ENCODE data around the gene PHACTR1.
"Not testable (repeated sequence)": the region's sequence is repeated elsewhere in the genome, so short reads cannot be mapped to it uniquely, and the experiment has no call there.

PHACTR1 gene

DNA sequence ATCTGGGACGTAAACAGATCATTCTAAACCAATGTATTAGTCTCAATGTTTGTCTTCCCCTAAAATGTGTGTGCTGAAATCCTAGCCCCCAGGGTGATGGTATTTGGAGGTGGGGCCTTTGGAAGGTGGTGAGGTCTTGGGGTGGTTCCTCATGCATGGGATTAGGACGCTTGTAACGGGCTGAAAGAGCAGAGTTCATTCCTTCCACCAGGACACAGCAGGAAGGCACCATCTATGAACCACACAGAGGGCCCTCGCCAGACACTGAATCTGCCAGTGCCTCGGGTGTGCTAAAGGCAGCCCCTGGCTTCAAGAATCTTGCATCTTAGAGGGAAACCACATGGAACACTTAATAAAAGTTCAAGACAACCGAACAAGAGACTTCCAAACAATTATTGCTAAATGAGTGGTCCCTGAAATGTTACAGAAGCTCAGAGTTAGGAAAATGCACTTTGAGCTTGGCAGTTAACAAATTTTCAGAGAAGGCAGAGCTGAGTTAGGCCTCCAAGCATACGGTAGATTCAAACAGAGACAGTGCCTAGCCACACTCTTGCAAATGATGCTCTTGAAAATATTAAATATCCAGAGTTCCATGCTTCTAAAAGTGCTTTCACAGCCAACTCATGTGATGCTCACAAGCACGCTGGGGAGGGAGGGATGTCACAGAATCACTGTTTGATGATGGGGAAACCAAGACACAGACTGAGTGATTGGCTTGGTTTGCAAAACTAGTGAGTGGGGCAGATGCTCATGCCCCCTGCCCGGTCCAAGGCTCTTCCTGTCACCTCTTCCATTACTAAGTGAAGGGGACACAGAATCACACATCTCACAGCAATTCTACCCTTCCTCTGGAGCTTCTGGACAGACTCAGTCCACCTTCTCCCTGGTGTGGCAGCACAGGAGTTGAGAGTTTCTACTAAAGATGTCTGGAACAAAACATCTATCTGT, 584.4 kb downstream of the PHACTR1 start:
- no peak for DNase-seq

DNA sequence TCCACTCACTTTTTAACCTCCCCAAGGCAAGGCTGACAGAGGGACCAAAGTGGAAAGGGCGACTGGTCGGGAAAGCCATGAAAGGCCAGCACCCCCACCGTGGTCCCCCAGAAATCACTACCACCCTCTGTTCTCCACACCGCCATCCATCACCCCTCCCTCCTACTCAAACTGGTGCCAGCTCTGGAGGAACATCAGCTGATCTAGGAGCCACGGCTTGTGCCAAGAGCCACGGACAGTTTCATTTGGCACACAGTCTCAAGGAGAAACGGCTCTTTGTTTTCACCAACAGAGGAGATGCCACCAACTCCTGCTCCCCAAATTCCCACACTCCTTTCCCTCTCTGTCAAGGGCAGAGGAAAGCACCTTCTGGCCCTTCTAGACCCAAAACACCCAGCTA, 585.7 kb downstream of the PHACTR1 start:
- no peak for DNase-seq

DNA sequence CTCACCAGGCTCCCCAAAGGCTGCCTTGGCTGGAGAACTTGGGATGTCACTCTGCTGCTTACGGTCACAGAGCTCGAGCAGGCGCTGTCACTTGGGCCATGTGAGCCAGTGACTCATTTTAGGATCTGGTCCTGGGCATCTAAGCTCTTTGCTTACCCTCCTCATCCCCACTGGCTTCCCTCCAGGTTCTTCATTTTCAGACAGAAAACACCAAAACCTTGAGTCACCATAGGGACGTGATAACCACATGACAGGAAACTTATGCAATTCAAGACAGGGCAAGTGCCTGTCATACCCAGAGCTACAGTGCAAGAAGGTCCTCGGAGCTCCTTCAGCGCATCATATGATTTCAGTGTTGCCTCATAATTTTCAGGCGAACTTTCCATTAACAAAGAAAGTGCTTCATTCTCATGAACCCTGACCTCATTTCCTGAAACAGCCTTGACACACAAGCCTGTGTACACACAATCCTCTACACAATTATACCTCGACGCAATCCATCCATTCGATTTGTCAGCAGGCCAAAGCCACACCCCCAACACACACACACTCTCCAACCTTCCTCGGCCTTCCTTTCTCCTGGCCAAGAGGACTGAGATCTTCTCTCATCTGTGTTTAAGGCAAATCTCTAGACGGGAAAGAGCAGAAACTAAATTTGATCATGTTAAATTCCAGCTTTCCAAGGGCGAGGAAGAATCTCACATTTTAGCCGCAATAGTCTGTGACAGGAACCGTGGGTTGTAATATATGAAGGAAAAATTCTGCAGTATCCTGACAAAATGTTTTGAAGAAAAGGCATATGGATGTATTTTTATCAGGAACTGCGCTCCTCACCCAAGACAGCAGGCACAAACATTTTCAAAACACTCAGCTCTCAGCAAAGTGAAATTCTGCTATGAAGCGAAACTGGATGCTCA, 586.4 kb downstream of the PHACTR1 start:
- peak; percentile 97 for DNase-seq

DNA sequence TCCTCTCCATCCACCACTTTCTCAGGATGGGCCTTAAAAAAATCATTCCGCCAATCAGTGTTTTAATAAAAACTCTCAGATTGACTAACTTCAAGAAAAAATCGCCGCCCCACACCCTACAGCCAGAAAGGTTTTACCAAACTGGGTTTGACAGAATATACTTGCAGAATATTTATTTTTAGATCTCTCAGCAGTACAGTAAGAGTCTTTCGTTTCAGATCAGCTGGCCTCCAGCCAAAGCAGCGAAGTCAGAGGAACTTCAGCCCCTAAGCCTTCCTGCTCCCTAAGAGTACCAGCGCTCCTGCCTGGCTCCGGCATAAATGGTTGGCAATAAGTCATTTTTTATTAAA, 587.1 kb downstream of the PHACTR1 start:
- DNase-seq = no peak

DNA sequence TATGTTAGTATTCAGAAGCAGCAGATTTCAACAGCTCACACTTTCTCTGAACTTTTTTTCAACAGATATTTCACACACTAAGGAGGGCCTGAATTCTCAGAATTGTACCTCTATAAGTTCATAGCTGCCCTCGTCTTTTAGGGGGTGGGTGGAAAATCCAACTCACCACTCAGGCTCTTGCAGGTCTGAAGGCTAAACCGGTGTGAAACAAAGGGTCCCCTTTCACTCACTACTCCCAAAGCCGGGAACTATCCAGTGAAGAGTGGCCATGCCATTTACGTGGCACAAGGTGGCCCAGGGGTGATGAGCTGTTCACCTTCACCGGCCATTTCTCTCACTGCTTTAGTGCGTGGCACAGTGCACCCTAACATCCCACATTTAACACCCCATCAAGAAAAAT, 587.5 kb downstream of the PHACTR1 start:
- DNase-seq = no peak

DNA sequence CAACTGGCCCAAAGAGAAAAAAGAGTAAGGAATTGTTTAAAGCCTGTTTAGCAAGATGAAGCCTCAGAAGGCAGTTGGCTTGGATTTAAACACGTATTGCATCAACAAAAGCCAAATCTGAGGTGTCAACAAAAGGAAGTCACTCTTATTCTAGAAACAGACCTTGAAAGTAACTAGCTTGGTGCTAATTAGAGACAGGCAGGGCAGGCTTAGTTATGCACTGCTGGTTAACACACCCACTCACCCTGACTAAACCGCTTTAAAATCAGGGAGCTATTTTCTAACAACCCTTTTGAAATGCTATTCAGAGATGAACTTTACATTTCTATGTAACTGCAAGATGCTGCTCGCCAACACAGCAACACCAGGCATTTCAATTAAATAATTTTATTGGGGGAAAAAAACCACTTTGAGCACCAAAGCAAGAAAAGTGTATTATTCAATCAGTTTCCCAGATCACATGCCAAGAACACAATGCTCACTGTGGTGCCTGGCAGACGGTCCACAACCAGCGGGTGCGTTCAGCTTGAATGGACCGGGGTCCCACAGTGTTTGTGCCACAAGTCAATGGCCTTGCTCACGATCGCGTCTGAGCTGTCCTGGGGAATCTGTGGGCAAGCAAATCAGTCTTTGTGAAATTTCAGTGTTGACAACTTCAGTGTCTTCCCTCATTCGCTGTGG, 588.2 kb downstream of the PHACTR1 start:
- no peak for DNase-seq

DNA sequence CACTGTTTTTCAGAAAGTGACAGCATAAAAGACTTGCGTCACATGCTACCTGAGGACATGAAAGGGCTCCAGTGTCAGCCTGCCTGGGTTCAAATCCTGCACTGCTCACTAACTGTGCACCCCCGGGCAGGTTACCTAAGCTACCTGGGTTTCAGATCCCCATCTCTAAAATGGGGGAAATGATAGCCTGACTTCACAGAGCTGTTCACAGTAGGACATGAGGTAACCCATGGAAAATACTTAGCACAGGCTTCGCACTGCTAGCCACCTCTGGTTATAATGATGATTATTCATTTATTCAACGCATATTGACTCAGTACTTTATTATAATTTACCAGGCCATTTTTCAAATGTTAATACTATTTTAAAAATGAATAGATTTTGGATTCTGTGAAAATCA, 588.7 kb downstream of the PHACTR1 start:
- no peak for DNase-seq

DNA sequence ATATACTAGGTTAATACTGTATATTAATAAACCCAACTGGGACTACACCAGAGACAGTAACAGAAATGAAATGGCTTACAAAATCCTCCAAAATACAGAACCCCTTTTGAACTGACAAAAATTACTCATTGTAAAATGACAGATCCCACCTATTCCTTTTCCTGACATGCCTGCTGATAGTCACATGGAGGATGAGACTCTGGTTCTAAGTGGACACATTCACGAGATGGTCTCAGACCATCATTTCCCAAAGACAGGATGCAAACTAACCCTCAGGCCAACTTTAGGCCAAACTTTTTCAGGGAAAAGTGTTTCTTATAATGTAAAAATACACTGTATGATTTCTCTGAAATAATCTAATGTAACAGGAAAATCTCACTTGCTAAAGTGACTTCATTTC, 589.2 kb downstream of the PHACTR1 start:
- DNase-seq = no peak

DNA sequence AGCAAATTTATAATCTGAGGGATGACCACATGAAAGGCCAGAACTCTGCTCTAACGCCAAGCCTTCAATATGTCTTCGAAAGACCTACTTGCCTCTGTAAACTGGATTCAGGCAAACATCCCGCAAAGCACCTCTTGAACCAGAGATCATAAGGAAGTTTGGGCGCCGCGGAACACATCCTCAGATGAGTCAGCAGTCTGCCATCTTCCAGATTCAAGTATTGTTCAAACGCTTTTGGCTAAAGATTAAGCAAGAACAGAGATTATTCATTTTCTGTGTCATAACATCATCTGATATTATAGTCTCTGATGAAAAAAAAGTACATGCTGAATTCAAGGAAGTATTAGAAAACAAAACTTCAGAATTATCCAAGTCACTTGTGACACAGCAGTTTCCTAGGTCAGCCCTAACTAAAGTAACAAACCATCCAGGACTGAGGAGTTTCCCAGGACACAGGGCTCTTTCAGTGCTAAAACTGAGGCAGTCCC, 591.0 kb downstream of the PHACTR1 start:
- no peak for DNase-seq

DNA sequence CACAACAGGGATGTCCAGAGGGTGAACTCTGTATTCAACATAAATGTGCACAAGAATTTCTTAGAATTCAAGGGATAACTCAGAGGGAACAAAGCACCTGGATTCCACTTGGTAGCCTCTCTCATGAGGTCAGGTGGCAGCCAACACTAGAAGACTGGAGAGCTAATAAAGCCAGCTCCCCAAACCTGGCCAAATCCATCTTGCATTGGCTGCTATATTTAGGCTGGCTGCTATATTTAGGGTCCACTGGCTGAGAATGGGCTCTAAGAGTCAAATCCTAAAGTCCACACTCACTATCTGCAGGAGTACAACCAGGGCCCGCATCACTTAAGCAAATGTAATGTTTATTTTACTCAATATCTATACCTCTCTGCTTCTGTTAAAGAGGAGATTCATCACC, 591.8 kb downstream of the PHACTR1 start:
- DNase-seq = no peak

DNA sequence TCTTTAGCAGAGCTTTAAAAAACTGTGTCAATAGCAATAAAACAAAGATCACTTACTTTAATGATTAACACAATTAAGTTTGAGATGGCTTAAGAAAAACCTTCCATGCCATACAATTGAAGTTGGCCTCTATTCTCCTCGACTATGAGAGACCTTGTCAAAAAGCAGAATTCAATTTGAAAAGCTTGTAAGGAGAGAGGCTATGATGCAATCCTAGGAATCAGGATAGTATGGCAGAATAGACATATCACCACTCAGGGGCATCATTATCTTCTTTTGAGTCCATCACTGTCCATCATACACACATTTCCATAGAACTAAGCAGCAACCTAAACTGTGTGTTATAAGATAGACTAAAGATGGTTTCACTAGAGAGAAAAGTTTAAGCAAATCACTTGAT, 594.6 kb downstream of the PHACTR1 start:
- DNase-seq = no peak

DNA sequence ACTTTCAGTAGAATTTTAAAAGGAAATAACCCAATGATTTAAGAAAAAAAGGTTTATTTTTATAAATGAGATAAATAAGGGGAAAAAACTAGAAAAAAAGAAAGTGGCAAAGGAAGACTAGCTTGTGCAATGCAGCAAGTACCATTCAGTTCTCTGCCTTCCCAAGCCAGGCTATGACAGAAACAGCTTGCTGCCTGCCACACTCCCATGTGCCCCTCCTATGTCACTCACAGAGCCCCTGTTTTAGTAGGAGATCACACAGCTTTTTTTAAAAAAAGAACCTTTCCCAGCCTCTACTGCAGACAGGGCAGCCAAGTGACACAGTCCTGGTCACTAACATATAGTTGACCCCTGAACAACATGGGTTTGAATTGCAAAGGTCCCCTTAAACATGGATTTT, 598.2 kb downstream of the PHACTR1 start:
- no peak for DNase-seq

DNA sequence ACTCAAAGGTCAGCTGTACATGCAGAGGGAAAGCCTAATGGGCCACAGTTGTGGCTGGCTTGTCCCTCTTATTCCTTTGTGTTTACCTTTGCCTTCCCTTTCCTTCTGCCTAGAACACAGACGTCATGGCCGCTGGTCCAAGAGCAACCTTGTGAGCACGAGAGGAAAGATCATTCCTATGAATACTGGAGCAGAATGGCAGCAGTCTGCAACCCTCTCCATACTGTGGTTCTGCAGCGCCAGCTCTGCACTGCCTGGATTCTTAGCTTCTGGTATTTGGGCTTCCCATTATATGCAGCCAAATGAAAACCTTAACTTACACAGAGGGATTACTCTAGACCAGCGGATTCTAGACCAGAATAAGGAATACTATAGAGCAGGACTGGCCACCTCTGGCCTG, 599.3 kb downstream of the PHACTR1 start:
- no peak for DNase-seq

DNA sequence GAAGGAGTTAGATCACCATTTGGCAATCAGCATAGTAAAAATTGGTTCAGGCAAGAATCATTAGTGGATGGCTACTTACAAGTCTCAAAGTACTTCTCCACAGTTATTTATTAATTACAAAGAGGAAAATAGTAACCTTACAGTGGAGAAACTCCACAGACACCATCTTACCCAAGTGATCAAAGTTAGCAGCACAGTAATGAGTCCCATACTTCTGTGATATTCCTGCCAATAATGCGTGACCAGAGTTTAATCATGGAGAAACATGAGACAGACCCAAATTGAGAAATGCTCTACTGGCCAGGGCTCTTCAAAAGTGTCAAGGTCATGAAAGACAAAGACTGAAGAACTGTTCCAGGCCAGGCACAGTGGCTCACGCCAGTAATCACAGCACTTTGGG, 602.3 kb downstream of the PHACTR1 start:
- no peak for DNase-seq

DNA sequence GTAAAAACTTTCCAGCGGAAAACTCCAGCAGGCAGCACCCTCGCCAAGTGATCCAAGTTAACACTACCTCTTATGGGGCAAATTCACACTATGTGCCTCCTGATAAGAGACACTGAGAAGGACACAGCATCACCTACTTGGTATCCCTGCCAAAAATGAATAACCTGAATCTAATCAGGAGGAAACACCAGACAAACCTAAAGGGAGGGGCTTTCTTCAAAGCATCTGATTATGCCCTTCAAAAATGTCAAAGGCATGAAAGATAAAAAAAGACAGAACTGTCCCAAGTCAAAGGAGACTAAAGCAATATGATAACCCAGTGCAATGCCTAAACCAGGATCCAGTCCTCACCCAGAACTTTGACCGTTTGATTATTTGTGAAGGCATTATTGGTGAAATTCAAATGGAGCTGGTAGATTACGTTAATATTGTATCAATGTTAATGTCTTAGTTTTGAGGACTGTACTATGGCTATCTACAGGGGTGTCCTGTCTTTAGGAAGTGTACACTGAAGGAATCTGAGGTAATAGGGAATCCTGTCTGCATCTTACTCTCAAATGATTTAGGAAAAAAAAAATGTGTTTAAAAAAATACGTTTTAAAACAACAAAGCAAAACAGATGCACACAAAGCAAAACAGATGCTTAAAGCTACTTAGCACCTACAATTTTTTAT, 603.5 kb downstream of the PHACTR1 start:
- DNase-seq = no peak

DNA sequence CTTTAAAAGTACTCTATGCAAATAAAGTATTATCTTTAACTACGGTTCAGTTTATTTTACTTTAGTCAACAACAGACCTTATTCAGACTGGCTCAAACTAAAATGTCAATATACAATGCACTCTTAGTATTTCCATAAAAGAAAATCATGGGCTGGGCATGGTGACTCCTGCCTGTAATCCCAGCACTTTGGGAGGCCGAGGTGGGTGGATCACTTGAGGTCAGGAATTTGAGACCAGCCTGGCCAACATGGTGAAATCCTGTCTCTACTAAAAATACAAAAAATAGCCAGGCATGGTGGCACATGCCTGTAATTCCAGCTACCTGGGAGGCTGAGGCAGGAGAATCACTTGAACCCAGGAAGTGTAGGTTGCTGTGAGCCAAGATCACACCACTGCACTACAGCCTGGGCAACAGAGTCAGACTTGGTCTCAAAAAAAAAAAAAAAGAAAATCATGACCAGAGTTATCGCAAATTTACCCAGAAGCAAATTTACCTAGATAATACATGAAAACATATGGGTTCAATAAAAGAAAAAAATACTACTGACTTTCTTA, 609.5 kb downstream of the PHACTR1 start:
- DNase-seq = not testable (repeated sequence)

DNA sequence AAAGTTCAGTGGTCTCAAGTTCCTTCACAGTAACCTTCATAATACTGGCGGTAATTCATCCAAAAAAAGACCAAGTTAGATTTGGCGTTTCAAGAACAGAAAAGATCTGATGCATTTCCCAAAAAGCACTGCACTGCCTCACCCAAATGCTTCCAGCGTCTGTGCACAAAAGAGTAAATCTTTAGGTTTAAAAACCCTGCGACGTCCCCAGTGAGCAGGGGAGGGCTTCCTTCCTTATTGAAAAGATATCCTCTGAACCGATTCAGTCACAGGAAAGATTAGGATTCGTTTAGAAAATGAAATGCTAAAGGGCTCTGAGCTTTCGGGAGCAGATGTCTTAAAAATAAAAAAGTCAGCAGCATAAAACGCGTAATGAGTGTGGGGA, 611.1 kb downstream of the PHACTR1 start:
- peak; percentile 36 for DNase-seq

DNA sequence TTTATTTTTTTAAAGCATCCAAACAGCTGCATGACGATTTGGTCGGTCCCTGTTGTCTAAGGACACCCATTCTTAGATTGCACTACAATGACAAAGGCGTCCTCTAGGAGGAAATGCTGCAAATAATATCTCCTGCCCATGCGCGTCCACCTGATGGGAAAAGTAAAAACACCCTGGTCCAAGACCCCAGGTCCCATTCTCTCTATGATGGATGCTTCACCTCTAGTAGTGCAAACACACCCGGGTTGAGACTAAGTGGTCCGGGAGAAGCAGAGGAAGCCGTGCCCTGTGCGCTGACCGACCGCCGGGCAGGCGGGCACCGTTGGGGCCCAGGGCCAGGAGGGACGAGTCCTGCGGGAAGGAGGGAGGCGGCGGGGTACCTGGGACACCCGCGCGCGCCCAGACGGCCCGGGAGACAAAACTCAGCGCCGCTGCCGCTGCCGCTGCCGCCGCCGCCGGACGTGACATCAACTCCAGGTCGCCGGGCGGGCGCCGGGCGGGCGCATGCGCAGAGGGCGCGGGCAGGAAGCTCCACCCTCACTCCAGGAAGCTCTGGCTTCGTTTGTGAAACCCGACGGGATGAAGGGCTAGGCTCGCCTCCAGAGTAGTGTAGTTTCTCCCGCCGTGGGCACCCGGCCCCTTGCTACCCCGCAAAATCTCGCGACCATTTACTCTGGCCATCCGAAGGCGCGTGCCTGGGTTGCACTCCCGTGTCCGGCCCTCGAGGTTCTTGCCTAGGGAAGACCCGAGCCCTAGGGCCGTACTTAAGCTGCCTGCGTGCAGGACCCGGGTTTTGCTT, 611.7 kb downstream of the PHACTR1 start, which contains the start of gene TBC1D7:
Gene TBC1D7 (minus strand): TSS at position 462 of the 799 bp plus-strand sequence. CDS start 1,639 bp downstream, outside the sequence.
- DNase-seq = peak; percentile 81

DNA sequence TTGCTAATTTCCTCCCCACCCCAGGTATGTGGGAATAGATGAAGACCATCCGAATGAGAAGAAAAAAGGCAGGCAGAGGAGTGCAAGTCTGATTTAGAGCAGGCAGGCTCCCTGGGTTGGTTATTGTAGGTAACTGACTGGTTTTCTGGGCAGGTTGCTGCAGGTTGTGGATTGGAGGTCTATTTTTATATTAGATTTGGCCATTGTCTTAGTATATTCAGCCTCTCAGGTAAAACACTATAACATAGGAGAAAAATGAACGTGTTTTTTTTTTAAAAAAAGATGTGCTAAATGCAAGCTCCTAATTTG, 612.3 kb downstream of the PHACTR1 start:
- no peak for DNase-seq

DNA sequence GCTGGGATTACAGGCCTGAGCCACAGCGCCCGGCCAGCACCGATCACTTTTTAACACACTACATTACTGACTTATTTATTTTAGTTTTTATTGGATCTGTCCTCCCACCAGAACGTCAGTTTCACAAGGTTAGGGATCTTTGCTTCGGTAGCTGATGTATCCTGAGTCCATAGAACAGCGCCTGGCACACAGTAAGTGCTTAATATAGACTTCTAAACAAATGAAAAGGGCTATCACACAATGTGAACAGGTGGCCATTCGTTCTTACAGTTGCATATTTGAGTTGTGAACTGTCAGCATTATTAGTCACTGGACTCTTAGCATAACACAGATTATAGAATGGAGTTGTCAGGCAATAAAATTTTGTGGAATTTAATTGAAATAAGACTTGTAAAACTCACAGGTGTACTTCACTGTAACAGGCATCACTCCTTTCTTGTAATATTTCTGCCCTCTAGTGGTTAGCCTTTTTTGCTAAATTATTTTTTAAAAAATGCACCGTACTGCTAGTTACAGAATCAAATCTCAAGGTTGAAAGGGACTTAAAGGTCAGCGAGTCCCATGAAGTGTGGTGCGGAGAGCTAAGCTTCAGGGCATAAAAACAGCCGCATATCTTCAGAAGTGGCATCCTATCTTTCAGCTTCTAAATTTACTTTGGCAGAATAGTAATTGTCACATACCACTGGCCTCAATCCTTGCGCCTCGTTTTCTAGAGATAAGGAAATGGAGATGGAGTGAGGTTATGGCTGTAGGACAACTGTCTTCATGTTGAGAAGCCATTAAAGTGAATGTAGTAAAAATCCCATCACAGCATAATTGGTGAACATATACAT, 615.2 kb downstream of the PHACTR1 start:
- DNase-seq = no peak

DNA sequence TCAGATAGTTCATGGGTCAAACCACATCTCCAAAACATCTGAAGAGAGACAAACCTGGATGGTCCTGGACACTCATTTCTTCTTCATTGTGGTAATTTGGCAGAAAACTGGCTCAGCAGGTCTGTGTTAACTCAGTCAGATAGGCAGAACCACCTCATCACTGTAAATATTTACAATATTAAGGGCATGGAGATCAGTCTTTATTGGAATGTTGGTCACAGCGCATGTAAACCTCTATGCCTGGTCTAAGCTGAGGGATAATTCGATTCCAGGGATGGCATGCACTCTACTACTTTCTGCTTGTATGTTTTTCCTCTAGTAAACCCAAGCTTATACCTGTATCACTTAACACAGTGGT, 615.8 kb downstream of the PHACTR1 start:
- DNase-seq = no peak

All from GF-D8 (cell line).